Measurements from ENCODE around the gene NACC1. TPM values are rescaled to one million over a fixed set of nuclear protein-coding genes. Genes with fewer than 3 reads are reported as not detected.

The NACC1 gene
- total RNA-seq, 2 experiments from 2014 or later, result 74.5 to 82.2 TPM

DNA sequence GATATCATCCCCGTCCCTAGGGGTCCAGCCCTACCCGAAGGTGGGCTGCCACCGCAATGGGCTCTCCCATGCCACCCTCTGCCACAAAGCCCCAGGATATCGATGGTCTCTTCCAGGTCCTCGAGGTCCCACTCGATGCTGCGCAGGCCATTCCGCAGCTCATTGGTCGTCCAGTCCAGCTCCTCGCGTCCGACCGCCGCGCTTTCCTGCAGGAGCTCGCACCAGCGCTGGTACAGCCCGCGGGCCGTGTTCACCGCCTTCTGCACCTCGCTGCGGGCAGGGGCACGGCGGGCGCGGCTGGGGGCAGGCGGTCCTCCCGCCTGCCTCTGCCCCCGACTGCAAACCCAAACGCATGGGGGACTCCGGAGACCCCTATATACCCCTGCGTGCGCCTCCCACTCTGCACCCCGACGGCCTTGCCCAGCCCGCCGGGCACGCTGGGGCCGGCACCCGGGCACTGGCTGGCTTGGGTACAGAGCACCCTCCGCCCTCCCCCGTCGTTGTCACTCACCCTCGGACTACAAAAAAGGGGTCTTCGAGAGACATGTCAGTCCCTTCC is 31.6 kb downstream of the NACC1 start:
- peaks cover 24% of the 10 kb centered on the region for H3K4me1 Mint-ChIP-seq
- H3K9me3 Mint-ChIP-seq, result no peaks in the 10 kb centered on the region
- H3K36me3 Mint-ChIP-seq (ENCODE audit: low read depth), result peaks cover 32% of the 10 kb centered on the region
- peak; percentile 52 for DNase-seq
- H3K27me3 Mint-ChIP-seq, result no peaks in the 10 kb centered on the region
- CTCF ChIA-PET, result interaction anchor here (0.9 to 2.3 kb wide), 11 partner anchors 18 to 184 kb away, joined by 3 to 13 read pairs (median 4); partner anchors contain the start of gene NACC1
- POLR2A ChIA-PET, result interaction anchor here (1.0 to 5.0 kb wide), 10 partner anchors 13 to 66 kb away, joined by 3 to 335 read pairs (median 8); partner anchors contain the start of gene NACC1
- H3K27ac Mint-ChIP-seq, result peak overlapping the region; percentile 99
- peak overlapping the region; percentile 95 for H3K4me3 Mint-ChIP-seq

DNA sequence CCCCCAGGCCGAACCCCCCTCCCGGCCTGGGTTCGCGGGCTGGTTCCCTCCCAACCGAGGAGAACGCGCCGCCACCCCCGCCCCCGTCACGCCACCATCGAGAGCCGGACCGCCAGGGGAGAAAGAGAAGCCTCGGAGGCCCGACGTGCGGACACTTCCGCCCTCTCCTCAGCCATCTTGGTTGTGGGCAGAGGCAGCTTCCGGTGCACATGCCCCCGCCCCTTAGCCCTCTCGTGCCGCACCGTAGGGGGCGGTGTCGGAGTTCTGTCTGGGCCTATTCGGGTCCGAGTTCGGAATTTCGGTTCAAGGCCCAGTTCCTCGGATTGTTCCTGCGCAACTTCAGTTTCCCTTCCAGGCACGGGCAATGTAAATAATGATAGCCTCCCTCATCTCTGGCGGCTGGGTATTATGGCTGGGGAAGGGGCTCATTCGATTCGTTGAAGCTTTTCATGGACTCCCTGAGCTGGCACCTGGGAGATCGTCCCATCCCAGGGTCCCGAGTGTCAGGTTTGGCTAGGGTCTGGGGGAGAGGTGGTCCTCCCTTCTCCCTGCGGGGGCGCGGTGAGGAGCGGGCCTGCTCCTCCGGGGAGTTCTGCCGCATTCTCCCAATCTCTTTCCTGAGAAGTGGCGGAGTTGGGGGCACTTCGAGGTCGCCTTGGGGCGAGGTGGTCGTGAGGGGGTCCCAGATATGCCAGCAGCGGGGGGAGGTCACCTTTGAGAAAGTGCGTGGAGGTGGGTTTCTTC is 32.3 kb downstream of the NACC1 start, which contains the start of the genes IER2 and STX10:
IER2 (plus strand) TSS at position 225 of the 744 bp plus-strand sequence. CDS start 2,776 bp downstream, outside the sequence.
STX10 (minus strand) TSS at position 189 of the 744 bp plus-strand sequence. CDS start 202 bp downstream, outside the sequence.
- Mint-ChIP-seq H3K4me3 (peak within 1 kb of the TSS; percentile 95), H3K27me3 (no peaks in the 10 kb centered on the region), H3K36me3 (ENCODE audit: low read depth) (peaks cover 38% of the 10 kb centered on the region), H3K27ac (peak within 1 kb of the TSS; percentile 99), H3K9me3 (no peaks in the 10 kb centered on the region), H3K4me1 (peaks cover 24% of the 10 kb centered on the region)
- ChIA-PET CTCF (interaction anchor here (1.1 to 2.3 kb wide), 10 partner anchors 18 to 185 kb away, joined by 3 to 13 read pairs (median 4); partner anchors contain the start of gene NACC1), POLR2A (interaction anchor here (1.0 to 5.0 kb wide), 10 partner anchors 14 to 65 kb away, joined by 3 to 335 read pairs (median 8); partner anchors contain the start of gene NACC1)
- DNase-seq, result peak; percentile 94

DNA sequence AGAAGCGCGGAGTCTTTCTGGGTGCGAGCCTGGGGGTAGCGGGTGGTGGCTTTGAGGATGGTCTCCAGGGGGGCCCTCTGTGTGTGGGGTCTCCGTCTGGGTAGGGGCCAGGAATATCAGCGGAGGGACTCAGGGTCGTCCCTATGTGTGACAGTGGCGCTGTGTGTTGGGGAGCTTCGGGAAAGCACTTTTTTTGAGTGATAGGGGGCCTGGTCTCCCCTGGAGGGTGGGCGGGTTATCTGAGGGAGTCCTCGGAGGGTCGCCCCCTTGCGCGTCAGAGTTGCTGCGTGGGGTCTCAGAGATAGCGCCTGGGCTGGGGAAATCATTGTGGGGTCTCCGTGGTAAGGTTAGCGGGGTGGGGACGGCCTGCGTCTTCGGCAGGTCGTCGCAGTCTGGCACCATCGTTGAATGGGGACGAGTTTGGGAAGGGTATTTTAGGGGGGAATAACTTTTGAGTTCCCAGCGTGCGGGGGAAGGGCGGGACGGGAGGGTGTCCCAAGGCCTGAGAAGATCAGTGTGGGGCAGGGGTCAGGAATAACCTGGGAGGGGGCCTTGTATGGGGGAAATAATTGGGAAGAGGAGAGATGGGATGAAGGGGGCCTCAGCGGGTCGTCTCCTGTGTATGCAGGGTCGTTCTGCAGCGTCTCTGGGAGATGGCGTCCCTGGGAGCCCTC is 33.0 kb downstream of the NACC1 start:
- H3K27me3 Mint-ChIP-seq, result no peaks in the 10 kb centered on the region
- ChIA-PET POLR2A (interaction anchor here (1.0 to 5.0 kb wide), 8 partner anchors 14 to 65 kb away, joined by 3 to 335 read pairs (median 12); partner anchors contain the start of gene NACC1), CTCF (interaction anchor here (1.1 to 2.3 kb wide), 6 partner anchors 17 to 126 kb away, joined by 3 to 13 read pairs (median 8); partner anchors contain the start of gene NACC1)
- peak; percentile 39 for DNase-seq
- no peaks in the 10 kb centered on the region for H3K9me3 Mint-ChIP-seq
- peak overlapping the region; percentile 95 for H3K4me3 Mint-ChIP-seq
- peaks cover 26% of the 10 kb centered on the region for H3K4me1 Mint-ChIP-seq
- H3K27ac Mint-ChIP-seq, result peak overlapping the region; percentile 99
- H3K36me3 Mint-ChIP-seq (ENCODE audit: low read depth), result peaks cover 42% of the 10 kb centered on the region

DNA sequence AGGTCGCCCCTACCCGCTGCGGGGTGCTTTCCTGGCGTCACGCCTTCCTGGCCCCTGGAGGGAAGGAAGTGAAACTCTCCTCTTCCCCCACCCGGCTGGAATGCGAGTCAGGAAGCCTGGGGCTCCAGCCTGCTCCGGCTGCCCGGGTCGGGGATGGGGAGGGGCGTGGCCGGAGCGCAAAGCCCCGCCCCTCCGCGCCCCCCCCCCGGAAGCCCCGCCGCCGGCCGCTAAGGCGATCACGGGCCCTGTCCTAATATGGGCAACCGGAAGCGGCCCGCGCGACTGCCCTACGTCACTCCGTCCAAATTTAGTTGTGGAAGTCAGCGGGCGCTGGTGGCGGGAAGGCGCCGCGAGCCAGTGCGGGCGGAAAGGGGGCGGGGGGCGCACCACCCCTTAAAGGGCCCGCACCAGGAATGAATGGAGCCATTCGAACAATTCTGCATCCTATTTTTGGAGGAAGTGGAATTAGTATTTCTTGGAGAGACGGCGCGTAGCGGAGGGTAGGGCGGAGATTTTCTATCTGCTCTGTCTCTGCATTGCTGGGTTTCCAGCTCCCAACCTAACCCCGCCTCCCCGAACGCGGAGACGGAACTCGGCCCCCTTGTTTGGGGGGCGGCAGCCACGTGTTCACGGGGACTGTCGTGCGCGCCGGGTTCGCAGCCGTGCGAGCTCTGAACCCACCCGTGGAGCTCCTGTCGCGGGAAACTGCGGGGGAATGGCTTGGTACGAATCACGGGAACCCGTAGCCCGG is 33.7 kb downstream of the NACC1 start:
- peak; percentile 97 for DNase-seq
- no peaks in the 10 kb centered on the region for H3K27me3 Mint-ChIP-seq
- H3K36me3 Mint-ChIP-seq (ENCODE audit: low read depth), result peaks cover 42% of the 10 kb centered on the region
- peaks cover 33% of the 10 kb centered on the region for H3K4me1 Mint-ChIP-seq
- peak overlapping the region; percentile 99 for H3K27ac Mint-ChIP-seq
- peak overlapping the region; percentile 95 for H3K4me3 Mint-ChIP-seq
- POLR2A ChIA-PET, result interaction anchor here (0.7 to 5.0 kb wide), 32 partner anchors 13 to 685 kb away, joined by 3 to 335 read pairs (median 6); partner anchors contain the start of genes CALR, LYL1, NACC1 and TRMT1
- CTCF ChIA-PET, result interaction anchor here (0.8 to 2.0 kb wide), 8 partner anchors 12 to 61 kb away, joined by 3 to 21 read pairs (median 8); partner anchors contain the start of gene NACC1
- H3K9me3 Mint-ChIP-seq, result no peaks in the 10 kb centered on the region

DNA sequence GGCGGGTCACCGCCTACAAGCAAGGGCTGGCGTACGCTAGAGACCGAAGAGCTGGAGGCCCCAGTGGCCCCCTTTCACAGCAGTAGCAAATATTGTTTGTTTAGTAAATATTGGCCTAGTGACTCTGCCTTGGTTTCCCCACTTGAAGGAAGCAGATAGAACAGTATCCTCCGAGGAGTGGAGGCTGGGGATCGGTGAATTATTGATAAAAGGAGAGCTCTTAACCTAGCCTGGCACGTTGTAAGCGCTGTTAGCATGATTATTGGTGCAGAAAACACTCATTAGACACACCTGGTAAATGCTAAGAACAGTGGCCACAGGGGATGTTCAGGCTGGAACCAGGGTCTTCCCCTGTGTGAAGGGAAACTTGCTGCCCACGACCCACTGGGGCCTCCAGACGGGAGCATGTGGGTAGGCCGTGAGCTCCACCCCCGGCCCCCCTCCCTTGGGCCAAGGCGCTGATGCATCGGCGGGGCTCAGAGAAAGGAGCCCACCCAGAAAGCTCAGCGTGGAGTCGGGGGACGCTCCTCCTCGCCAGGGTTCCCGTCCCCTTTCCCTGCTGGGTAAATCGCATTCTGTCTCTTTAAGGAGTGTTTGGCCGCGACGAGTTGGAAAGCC is 34.4 kb downstream of the NACC1 start:
- DNase-seq, result no peak
- ChIA-PET CTCF (interaction anchor here (0.6 to 2.0 kb wide), 12 partner anchors 12 to 436 kb away, joined by 3 to 21 read pairs (median 6); partner anchors contain the start of gene NACC1), POLR2A (interaction anchor here (0.7 to 5.0 kb wide), 38 partner anchors 13 to 694 kb away, joined by 3 to 335 read pairs (median 5); partner anchors contain the start of genes CALR, GCDH, LYL1 and NACC1)
- Mint-ChIP-seq H3K27me3 (no peaks in the 10 kb centered on the region), H3K27ac (peak overlapping the region; percentile 99), H3K4me3 (peak overlapping the region; percentile 95), H3K4me1 (peaks cover 35% of the 10 kb centered on the region), H3K9me3 (no peaks in the 10 kb centered on the region), H3K36me3 (ENCODE audit: low read depth) (peaks cover 42% of the 10 kb centered on the region)

DNA sequence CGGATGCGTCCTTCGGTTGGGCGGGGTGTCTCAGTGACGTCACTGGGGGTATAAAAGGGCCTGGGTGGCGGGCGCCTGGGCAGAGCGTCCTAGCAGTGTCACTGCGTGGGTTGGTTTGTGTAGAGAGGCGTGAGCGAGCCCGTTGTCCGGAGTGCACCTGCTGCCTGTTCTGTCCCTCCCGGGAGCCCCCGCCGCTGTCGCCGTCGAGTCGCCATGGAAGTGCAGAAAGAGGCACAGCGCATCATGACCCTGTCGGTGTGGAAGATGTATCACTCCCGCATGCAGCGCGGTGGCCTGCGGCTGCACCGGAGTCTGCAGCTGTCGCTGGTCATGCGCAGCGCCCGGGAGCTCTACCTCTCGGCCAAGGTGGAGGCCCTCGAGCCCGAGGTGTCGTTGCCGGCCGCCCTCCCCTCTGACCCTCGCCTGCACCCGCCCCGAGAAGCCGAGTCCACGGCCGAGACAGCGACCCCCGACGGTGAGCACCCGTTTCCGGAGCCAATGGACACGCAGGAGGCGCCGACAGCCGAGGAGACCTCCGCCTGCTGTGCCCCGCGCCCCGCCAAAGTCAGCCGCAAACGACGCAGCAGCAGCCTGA is 35.0 kb downstream of the NACC1 start:
- Mint-ChIP-seq H3K4me3 (peak overlapping the region; percentile 95), H3K9me3 (no peaks in the 10 kb centered on the region), H3K36me3 (ENCODE audit: low read depth) (peaks cover 42% of the 10 kb centered on the region), H3K27me3 (no peaks in the 10 kb centered on the region), H3K4me1 (peaks cover 40% of the 10 kb centered on the region), H3K27ac (peak overlapping the region; percentile 99)
- ChIA-PET CTCF (interaction anchor here (0.7 to 2.0 kb wide), 8 partner anchors 11 to 188 kb away, joined by 3 to 21 read pairs (median 8); partner anchors contain the start of gene NACC1), POLR2A (interaction anchor here (0.8 to 5.0 kb wide), 36 partner anchors 12 to 694 kb away, joined by 3 to 335 read pairs (median 5); partner anchors contain the start of genes CALR, GCDH, LYL1 and NACC1)
- DNase-seq, result peak; percentile 97

DNA sequence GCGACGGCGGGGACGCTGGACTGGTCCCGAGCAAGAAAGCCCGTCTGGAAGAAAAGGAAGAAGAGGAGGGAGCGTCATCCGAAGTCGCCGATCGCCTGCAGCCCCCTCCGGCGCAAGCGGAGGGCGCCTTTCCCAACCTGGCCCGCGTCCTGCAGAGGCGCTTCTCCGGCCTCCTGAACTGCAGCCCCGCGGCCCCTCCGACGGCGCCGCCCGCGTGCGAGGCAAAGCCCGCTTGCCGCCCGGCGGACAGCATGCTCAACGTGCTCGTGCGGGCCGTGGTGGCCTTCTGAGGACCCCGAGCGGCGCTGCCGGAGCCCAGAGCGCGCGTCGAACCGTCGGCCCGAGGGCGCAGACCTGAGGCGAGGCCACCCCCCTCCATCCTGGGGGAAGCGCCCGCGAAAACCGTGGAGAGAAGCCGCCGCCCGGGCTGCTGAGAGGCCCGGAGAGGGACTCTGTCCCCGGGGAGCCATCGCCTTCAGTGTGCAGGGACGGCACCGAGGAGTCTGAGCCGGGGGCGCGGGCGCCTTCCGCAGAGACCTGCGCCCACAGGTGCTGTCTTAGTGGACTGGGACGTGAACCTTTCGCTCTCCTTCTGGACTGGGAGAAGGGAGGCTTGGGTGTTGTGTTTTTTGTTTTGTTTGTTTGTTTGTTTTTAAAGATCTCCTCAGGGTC is 35.6 kb downstream of the NACC1 start:
- ChIA-PET POLR2A (interaction anchor here (1.0 to 6.6 kb wide), 24 partner anchors 12 to 693 kb away, joined by 3 to 335 read pairs (median 10); partner anchors contain the start of genes GCDH, NACC1 and TRMT1), CTCF (interaction anchor here (1.2 to 4.4 kb wide), 6 partner anchors 11 to 188 kb away, joined by 3 to 29 read pairs (median 10); no protein-coding TSS in a partner anchor)
- H3K27me3 Mint-ChIP-seq, result no peaks in the 10 kb centered on the region
- H3K4me3 Mint-ChIP-seq, result peak overlapping the region; percentile 95
- no peaks in the 10 kb centered on the region for H3K9me3 Mint-ChIP-seq
- peak overlapping the region; percentile 99 for H3K27ac Mint-ChIP-seq
- peaks cover 43% of the 10 kb centered on the region for H3K4me1 Mint-ChIP-seq
- no peak for DNase-seq
- peaks cover 48% of the 10 kb centered on the region for H3K36me3 Mint-ChIP-seq (ENCODE audit: low read depth)

DNA sequence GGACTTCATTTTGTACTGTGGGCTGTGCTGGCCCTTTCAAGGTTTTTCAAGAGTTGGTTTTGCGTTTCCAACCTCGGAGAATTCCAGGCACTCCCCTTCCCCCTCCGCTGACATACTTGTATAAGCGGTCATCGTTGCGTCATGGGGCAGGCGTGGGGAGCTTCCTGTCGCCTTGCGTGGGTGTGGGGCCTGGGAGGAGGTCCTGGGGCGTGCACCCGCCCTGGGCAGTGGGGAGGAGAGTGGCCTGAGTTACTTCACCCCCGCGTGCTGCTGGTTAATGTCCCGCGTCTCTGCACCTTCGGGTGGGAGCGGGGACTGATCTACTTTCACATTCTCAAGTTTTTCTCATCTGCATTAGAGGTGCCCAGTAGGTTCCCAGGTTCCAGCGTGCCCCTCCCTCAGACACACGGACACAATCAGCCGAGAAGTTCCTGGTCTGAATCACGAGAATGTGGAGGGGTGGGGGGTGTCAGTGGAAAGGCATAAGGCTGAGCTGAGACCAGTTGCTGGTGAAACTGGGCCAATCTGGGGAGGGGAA is 36.2 kb downstream of the NACC1 start:
- peak overlapping the region; percentile 95 for H3K4me3 Mint-ChIP-seq
- ChIA-PET POLR2A (interaction anchor here (0.9 to 6.6 kb wide), 14 partner anchors 13 to 687 kb away, joined by 3 to 260 read pairs (median 9); partner anchors contain the start of gene NACC1), CTCF (interaction anchor here (1.7 to 4.7 kb wide), 3 partner anchors 10 to 40 kb away, joined by 12 to 36 read pairs (median 29); no protein-coding TSS in a partner anchor)
- peak overlapping the region; percentile 99 for H3K27ac Mint-ChIP-seq
- H3K27me3 Mint-ChIP-seq, result no peaks in the 10 kb centered on the region
- H3K36me3 Mint-ChIP-seq (ENCODE audit: low read depth), result peaks cover 48% of the 10 kb centered on the region
- peak; percentile 67 for DNase-seq
- peaks cover 41% of the 10 kb centered on the region for H3K4me1 Mint-ChIP-seq
- no peaks in the 10 kb centered on the region for H3K9me3 Mint-ChIP-seq

DNA sequence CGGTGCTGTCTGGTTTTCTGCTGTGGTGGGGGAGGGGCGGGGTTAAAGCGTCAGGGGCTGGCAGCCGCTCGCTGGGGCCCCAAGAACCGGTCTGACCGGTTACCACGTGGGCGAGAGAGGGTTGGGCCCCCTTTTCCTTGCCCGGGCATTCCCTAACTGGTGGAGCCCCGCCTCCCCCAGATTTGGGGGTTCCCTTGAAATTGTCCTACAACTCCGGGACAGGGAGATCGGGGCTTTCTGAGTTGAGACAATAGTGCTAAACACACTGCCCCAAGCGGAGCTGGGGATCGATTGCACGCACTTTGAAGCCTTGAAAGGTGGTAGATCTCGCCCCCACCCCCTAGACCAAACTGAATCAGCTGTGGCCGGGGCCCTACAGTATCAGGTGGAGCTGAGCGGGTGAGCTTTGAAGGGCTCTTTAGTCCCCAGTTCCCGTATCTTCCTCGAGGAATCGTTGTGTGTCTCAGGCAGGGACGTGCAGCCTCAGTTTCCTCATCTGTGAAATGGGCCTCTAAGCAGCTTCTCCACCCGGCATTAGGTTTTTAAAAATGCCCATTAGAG is 36.9 kb downstream of the NACC1 start:
- H3K4me3 Mint-ChIP-seq, result peak overlapping the region; percentile 95
- ChIA-PET POLR2A (interaction anchor here (0.7 to 6.6 kb wide), 23 partner anchors 12 to 1263 kb away, joined by 3 to 260 read pairs (median 7); partner anchors contain the start of genes JUNB and NACC1), CTCF (interaction anchor here (0.7 to 4.7 kb wide), 9 partner anchors 9 to 123 kb away, joined by 3 to 36 read pairs (median 7); no protein-coding TSS in a partner anchor)
- H3K4me1 Mint-ChIP-seq, result peaks cover 44% of the 10 kb centered on the region
- H3K36me3 Mint-ChIP-seq (ENCODE audit: low read depth), result peaks cover 49% of the 10 kb centered on the region
- DNase-seq, result peak; percentile 81
- no peaks in the 10 kb centered on the region for H3K27me3 Mint-ChIP-seq
- peak overlapping the region; percentile 99 for H3K27ac Mint-ChIP-seq
- no peaks in the 10 kb centered on the region for H3K9me3 Mint-ChIP-seq

Data from activated CD4-positive, alpha-beta memory T cell treated with anti-CD3 and anti-CD28 coated beads, Interleukin-2, amount 10 ng/mL, durations not matched to agents 7 days and 5 days (primary cell).